HepG2 (cell line): ENCODE results near the gene MED25. TPM values are rescaled to one million over a fixed set of nuclear protein-coding genes. Genes with fewer than 3 reads are reported as not detected.

Experiments used
- RARG ChIP-seq: sonication (generic); formaldehyde crosslinking; IDR thresholded peaks from 2 replicates; pipeline ENCODE4 v1.4.0; 2020; ENCODE audit warnings: low read depth, mild to moderate bottlenecking, missing genetic modification reagents
- SNAI1 ChIP-seq: sonication (generic); formaldehyde crosslinking; IDR thresholded peaks from 2 replicates; pipeline ENCODE4 v1.5.0; 2020; ENCODE audit warnings: mild to moderate bottlenecking, missing genetic modification reagents, borderline replicate concordance
- ZBTB3 ChIP-seq: sonication (generic); formaldehyde crosslinking; IDR thresholded peaks from 2 replicates; pipeline ENCODE4 v1.4.0; 2020; ENCODE audit warnings: low read depth, mild to moderate bottlenecking, moderate library complexity, missing genetic modification reagents, borderline replicate concordance
- ZBTB38 ChIP-seq: sonication (generic); formaldehyde crosslinking; IDR thresholded peaks from 2 replicates; pipeline ENCODE4 v1.5.1; 2020; ENCODE audit warnings: mild to moderate bottlenecking, missing genetic modification reagents
- polyA plus RNA-seq, 8 experiments: library from polyadenylated mRNA; depleted of rRNA in 3 of 8; stranded (reverse) in 7 of 8; unstranded in 1 of 8; fragments of >200 nt; fragmentation: Illumina TruSeq in 4 of 8; extraction: Trizol in 4 of 8; gene quantifications; 2 replicates each; pipeline versions ENCODE4 v1.2.1 to v1.2.3, GENCODE V29; 2011 to 2016; ENCODE audit warnings: low read depth in 4 of 8, missing spikeins in 1 of 8, mixed read lengths in 1 of 8; ENCODE audit not compliant: insufficient read depth in 1 of 8
- total RNA-seq, 5 experiments: library from RNA; depleted of rRNA; stranded (reverse); fragments of >200 nt; fragmentation: Illumina TruSeq; extraction: Trizol; gene quantifications; 2 replicates each; pipeline ENCODE4 v1.2.3, GENCODE V29; 2016; ENCODE audit warnings: low read depth in 1 of 5
- TF ChIP-seq, protein P1 (sequence below), 2 experiments: sonication (generic) in 1 of 2; formaldehyde crosslinking in 1 of 2; IDR thresholded peaks; 2 replicates each; pipeline versions ENCODE4 v1.4.0 to v1.6.1; 2018 to 2020; ENCODE audit warnings: missing genetic modification reagents in 2 of 2, borderline replicate concordance in 1 of 2, low read depth in 1 of 2, mild to moderate bottlenecking in 1 of 2, missing biosample characterization in 1 of 2
- TF ChIP-seq, protein P2 (sequence below): sonication (generic); formaldehyde crosslinking; IDR thresholded peaks from 2 replicates; pipeline ENCODE4 v1.4.0; 2020; ENCODE audit warnings: missing genetic modification reagents, borderline replicate concordance
- TF ChIP-seq, protein P3 (sequence below): sonication (generic); formaldehyde crosslinking; IDR thresholded peaks from 2 replicates; pipeline ENCODE4 v1.5.1; 2020; ENCODE audit warnings: mild to moderate bottlenecking, moderate library complexity, missing genetic modification reagents
- TF ChIP-seq, protein P4 (sequence below): sonication (generic); formaldehyde crosslinking; IDR thresholded peaks from 2 replicates; pipeline ENCODE4 v1.5.0; 2020; ENCODE audit warnings: missing genetic modification reagents
- TF ChIP-seq, protein P5 (sequence below): sonication (generic); formaldehyde crosslinking; IDR thresholded peaks from 2 replicates; pipeline ENCODE4 v1.4.0; 2020; ENCODE audit warnings: missing genetic modification reagents

Gene MED25
- total and polyA plus RNA-seq, 2 of the 13 experiments (the other 11 are each of a cell fraction or from before 2014, with no cell fraction given) = 11.1 to 15.1 TPM

DNA sequence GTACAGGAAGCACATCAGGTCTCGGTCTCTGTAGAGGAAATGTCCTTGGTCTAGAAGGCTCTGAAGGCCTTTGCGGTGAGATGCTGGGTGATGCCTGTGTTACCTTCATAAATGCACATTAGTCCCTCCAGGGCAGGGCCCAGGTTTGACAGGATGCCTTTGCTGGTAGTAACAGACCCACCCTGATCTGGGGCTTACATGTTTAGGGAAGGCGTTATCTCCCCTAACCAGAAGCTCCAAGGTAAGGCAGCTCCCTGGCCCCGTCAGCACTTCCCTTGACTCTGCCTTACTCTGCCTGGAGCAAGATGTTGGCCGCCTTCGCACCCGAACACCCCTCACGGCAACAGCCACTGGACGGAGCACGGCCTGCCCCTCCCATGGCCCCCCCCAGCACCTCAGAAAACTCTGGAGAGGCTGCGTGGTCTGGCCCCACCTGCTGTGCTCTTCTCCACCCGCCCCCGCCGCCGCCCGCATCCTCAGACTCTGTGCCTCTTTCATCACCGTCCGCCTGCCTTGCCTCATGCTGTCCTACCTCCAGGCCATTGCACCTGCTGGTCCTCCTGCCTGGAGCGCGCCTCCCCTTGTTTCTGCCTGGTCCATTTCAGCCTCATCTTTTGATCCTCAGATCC is 42.2 kb upstream of the MED25 start (continued):
- TF ChIP-seq, protein P1, sequence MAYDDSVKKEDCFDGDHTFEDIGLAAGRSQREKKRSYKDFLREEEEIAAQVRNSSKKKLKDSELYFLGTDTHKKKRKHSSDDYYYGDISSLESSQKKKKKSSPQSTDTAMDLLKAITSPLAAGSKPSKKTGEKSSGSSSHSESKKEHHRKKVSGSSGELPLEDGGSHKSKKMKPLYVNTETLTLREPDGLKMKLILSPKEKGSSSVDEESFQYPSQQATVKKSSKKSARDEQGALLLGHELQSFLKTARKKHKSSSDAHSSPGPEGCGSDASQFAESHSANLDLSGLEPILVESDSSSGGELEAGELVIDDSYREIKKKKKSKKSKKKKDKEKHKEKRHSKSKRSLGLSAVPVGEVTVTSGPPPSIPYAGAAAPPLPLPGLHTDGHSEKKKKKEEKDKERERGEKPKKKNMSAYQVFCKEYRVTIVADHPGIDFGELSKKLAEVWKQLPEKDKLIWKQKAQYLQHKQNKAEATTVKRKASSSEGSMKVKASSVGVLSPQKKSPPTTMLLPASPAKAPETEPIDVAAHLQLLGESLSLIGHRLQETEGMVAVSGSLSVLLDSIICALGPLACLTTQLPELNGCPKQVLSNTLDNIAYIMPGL (CRISPR knock-in tag; IDR thresholded peaks at IDR 0.05; ENCODE audit: borderline replicate concordance in 1 of 2, low read depth in 1 of 2) = no peak
- TF ChIP-seq, protein P2, sequence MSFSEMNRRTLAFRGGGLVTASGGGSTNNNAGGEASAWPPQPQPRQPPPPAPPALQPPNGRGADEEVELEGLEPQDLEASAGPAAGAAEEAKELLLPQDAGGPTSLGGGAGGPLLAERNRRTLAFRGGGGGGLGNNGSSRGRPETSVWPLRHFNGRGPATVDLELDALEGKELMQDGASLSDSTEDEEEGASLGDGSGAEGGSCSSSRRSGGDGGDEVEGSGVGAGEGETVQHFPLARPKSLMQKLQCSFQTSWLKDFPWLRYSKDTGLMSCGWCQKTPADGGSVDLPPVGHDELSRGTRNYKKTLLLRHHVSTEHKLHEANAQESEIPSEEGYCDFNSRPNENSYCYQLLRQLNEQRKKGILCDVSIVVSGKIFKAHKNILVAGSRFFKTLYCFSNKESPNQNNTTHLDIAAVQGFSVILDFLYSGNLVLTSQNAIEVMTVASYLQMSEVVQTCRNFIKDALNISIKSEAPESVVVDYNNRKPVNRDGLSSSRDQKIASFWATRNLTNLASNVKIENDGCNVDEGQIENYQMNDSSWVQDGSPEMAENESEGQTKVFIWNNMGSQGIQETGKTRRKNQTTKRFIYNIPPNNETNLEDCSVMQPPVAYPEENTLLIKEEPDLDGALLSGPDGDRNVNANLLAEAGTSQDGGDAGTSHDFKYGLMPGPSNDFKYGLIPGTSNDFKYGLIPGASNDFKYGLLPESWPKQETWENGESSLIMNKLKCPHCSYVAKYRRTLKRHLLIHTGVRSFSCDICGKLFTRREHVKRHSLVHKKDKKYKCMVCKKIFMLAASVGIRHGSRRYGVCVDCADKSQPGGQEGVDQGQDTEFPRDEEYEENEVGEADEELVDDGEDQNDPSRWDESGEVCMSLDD = no peak
- TF ChIP-seq, protein P3, sequence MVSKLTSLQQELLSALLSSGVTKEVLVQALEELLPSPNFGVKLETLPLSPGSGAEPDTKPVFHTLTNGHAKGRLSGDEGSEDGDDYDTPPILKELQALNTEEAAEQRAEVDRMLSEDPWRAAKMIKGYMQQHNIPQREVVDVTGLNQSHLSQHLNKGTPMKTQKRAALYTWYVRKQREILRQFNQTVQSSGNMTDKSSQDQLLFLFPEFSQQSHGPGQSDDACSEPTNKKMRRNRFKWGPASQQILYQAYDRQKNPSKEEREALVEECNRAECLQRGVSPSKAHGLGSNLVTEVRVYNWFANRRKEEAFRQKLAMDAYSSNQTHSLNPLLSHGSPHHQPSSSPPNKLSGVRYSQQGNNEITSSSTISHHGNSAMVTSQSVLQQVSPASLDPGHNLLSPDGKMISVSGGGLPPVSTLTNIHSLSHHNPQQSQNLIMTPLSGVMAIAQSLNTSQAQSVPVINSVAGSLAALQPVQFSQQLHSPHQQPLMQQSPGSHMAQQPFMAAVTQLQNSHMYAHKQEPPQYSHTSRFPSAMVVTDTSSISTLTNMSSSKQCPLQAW (CRISPR knock-in tag) = no peak
- TF ChIP-seq RARG (CRISPR knock-in tag) (no peak), ZBTB38 (no peak), SNAI1 (CRISPR knock-in tag) (no peak), ZBTB3 (CRISPR knock-in tag) (no peak)
- TF ChIP-seq, protein P4, sequence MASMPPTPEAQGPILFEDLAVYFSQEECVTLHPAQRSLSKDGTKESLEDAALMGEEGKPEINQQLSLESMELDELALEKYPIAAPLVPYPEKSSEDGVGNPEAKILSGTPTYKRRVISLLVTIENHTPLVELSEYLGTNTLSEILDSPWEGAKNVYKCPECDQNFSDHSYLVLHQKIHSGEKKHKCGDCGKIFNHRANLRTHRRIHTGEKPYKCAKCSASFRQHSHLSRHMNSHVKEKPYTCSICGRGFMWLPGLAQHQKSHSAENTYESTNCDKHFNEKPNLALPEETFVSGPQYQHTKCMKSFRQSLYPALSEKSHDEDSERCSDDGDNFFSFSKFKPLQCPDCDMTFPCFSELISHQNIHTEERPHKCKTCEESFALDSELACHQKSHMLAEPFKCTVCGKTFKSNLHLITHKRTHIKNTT = no peak
- TF ChIP-seq, protein P5, sequence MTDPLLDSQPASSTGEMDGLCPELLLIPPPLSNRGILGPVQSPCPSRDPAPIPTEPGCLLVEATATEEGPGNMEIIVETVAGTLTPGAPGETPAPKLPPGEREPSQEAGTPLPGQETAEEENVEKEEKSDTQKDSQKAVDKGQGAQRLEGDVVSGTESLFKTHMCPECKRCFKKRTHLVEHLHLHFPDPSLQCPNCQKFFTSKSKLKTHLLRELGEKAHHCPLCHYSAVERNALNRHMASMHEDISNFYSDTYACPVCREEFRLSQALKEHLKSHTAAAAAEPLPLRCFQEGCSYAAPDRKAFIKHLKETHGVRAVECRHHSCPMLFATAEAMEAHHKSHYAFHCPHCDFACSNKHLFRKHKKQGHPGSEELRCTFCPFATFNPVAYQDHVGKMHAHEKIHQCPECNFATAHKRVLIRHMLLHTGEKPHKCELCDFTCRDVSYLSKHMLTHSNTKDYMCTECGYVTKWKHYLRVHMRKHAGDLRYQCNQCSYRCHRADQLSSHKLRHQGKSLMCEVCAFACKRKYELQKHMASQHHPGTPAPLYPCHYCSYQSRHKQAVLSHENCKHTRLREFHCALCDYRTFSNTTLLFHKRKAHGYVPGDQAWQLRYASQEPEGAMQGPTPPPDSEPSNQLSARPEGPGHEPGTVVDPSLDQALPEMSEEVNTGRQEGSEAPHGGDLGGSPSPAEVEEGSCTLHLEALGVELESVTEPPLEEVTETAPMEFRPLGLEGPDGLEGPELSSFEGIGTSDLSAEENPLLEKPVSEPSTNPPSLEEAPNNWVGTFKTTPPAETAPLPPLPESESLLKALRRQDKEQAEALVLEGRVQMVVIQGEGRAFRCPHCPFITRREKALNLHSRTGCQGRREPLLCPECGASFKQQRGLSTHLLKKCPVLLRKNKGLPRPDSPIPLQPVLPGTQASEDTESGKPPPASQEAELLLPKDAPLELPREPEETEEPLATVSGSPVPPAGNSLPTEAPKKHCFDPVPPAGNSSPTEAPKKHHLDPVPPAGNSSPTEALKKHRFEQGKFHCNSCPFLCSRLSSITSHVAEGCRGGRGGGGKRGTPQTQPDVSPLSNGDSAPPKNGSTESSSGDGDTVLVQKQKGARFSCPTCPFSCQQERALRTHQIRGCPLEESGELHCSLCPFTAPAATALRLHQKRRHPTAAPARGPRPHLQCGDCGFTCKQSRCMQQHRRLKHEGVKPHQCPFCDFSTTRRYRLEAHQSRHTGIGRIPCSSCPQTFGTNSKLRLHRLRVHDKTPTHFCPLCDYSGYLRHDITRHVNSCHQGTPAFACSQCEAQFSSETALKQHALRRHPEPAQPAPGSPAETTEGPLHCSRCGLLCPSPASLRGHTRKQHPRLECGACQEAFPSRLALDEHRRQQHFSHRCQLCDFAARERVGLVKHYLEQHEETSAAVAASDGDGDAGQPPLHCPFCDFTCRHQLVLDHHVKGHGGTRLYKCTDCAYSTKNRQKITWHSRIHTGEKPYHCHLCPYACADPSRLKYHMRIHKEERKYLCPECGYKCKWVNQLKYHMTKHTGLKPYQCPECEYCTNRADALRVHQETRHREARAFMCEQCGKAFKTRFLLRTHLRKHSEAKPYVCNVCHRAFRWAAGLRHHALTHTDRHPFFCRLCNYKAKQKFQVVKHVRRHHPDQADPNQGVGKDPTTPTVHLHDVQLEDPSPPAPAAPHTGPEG (CRISPR knock-in tag) = no peak
